ENCODE measurements around the gene PRKCE.

PRKCE gene

GRCh38 chr2:45759310-45759851 lies 107.9 kb downstream of the PRKCE start:
- DNase-seq: no peak

- no peak for DNase-seq
Observed at GRCh38 chr2:45761635-45762034, 110.2 kb downstream of the PRKCE start.

DNA sequence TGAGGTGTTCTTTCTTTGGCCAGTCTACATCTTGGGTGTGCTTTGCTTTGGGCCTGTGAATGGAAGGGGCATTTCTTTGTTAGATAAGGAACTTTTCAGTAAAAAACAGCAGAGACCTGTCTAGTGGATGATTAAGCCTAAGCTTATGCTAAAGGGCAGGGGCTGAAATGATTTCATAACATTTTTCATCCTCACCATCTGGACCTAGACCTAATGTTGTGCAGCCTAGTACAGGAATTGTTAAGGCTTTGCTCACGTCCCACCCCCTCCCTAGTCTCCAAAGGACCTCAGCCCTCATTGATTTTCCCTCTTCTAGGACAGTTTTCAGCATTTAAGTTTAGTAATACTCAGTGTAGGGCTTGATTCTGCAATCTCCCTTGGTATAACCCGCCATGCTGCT lies 111.8 kb downstream of the PRKCE start:
- DNase-seq: no peak

GRCh38 chr2:45763797-45764196 lies 112.3 kb downstream of the PRKCE start:
- DNase-seq: no peak

DNA sequence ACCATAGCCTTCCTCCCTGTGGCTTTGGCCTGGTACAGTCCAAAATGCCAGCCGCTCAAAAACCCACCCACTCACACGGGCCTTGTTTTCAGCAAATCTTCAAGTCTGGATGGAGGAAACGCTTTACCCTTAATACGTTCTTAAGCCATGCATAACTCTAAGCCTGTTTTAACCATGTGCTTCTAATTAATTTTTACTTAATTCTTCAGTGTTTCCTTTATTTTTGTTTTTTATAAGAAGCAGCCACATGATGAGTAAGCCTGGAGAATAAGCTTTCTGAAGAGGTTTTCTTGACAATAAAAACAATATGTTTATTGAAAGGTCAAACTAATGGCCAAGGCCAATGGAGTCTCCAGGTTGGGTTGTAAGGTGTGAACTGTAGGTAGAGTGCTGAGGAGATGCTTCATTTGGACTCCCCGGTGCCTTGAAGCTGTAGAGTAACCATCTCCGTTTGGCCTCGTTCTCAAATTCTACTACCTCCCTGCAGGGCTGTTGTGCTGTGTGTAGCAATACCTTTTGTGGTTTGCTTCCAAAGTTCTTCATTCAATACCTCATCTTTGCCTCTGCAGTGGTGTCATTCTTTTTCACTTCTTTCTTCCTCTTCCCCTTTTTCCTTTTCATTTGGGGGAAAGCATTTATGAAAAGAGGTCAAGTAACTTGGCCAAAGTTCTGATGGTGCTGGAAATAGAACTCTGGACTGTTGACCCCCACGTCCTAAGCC lies 113.7 kb downstream of the PRKCE start:
- DNase-seq: peak; percentile 89

GRCh38 chr2:45765728-45766254 lies 114.3 kb downstream of the PRKCE start:
- DNase-seq: peak; percentile 74

DNA sequence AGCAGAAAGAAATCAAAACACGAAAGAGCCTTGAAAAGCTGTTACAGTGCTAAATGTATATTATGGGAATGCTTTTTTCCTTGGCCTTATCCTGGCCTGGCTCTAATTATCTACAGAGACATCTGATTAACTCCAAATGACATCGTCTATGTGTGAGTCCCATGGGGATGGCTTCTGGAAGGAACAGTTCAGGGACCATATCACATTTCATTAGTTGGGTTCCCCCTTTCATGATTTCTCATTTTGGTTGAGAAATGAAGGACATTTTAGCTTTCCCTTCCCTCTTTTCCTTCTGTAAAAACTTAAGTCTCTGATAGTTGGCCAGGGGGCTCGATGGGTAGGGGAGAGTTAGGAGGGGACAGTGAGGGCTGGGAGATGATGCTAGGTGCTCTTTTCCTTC lies 116.7 kb downstream of the PRKCE start:
- peak; percentile 87 for DNase-seq

- DNase-seq: peak; percentile 57
Observed at GRCh38 chr2:45769056-45769455, 117.6 kb downstream of the PRKCE start.

DNA sequence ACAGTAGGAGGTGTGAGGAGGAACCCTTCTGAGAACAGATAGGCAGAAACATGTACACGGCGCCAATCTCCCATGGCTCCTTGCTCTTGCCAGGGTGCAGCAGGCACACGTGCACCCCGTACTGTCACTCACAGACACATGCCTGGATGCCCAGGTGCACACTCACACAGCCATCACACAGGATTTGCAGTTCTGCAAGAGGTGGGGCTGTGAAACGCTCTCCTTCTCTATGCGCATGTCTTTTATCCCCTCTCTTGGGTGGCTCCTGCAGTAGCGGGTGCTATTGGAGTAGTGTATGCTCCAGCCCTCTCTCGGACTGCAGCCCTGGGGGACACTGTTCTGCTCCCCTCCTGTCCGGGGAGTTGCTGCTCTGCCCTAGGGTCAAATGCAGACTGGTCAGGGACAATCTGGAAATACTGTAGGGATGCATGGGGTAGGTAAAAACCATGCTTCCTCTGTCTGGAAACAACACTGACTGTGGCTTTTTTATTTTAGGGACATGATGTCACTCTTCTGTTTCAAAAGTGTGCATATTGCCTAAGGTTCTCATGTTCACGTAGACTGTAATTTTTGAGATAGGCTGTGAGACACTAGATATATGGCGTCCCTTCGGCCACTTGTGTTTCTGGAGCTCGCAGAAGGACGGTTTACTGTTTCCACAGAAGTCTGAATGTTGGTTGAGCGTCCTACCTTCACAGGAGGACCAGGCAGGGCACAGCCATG lies 118.5 kb downstream of the PRKCE start:
- DNase-seq: peak; percentile 86

GRCh38 chr2:45770811-45771210 lies 119.3 kb downstream of the PRKCE start:
- DNase-seq: peak; percentile 17

- DNase-seq: peak; percentile 73
Observed at GRCh38 chr2:45771261-45771660, 119.8 kb downstream of the PRKCE start.

GRCh38 chr2:45772038-45772437 lies 120.6 kb downstream of the PRKCE start:
- DNase-seq: no peak

- DNase-seq: no peak
Observed at GRCh38 chr2:45773909-45774308, 122.4 kb downstream of the PRKCE start.

DNA sequence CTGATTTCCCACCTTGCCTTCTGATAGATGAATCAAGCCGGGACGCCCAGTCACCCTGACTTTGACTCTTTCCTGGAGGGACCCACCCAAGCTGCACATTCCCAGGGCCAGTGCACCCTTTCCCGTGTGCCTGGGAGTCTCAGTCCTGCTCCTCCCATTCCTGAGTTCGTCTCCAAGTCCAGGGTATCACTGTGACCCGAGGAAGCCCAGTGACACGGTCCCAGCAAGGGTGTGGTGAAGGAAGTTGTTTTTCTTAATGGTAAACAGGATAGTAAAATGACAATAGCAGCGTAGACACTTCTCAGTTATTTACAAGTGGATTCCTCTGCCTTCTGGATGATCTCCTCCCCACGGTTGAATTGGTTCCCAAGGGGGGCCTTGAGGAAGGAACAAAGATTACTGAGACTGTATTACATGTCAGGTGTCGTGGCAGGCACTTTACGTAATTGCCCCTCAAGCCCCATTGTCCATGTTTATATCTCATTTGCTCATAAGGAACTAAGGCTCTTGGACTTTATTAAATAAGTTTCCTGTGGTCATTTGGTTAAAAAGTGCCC lies 123.3 kb downstream of the PRKCE start:
- DNase-seq: no peak

DNA sequence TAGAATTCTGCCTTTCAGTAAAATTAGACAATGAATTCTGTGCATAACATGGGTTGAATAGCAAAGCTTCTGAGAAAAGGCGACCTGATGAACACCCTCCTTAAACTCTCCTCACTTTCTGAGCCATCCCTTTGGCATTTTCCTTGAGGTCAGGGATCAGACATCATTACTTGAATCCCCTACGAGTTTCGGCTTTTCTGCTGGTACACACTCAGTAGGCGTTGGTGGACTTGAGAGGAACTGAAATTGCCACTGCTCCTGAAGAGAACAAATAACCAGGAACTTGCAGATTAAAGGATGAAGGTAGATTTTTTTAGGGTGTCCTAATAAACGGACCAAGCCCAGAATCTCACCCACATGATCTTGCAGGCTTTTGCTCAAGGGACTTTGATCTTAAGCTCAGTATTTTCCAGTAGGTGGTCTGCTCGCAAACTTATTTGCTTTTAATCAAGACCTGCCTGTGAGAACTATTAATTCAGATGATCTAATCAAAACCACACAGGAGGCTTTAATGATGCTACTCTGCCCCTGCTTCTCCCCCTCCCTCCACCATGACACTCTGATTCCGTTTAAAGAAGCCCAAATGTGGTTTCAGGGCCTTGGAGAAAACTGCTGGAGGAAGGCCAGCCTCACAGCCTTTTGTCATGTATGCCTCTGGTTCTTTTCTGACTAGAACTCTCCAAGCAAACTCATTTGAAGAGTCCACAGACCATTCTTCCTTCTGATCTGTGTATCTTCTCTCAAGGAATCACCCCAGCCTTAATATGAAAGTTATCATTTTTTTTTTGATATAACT lies 124.9 kb downstream of the PRKCE start:
- peak; percentile 67 for DNase-seq

GRCh38 chr2:45777996-45778719 lies 126.7 kb downstream of the PRKCE start:
- DNase-seq: no peak

DNA sequence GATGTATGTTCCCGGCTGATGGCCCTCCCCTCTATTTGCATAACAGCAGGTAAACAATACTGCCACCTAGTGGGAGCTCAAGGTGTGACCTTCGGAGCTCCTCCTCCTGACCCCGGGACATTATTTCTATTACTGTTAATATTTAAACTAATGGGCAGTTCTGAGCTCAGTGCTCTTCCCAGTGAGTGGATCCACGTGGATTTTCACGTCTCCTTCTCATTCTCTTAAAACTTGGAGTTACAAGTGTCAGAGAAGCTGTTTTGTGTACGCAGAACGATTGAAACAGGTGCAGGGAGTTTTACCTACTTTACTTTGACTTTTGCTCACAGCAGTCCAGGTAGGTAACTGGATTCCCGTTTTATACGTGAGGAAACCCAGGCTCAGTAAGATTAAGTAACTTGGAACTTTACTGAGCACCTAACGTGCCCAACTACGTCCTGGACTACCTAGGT lies 127.3 kb downstream of the PRKCE start:
- peak; percentile 85 for DNase-seq

DNA sequence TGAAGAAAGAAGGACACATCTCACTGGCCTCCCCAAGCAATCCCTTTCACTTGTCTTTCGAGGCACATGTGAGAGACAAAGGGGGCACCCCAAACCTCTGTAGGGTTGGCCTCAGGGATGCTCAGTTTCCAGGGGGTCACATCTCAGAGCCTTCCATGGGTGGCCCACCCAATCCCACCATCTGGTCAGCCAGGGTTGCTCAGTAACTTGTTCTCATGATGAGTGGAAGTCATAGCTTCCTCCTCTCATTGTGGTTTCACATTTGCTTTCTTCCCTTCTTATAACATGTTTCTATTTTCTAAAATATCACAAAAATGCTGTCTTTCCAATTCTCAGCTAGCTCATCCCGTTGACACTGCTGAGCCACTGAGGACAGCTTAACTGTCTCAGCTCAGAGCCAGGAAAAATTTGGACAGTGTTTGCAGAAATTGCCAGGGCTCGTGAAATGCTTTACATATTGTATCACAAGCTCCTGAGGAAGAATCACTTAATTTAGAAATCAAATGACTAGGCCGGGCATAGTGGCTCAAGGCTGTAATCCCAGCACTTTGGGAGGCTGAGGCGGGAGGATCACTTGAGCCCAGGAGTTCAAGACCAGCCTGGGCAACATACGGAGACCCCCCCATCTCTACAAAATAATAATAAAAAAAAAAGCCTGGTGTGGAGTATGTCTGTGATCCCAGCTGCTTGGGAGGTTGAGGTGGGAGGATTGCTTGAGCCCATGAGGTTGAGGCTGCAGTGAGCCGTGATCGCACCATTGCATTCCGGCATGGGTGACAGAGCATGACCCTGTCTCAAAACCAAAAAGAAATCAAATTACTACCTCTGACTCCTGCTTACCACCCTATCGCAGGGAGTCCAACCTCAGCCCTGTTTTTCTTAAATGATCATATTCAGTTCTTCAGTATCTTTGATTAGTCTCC lies 129.3 kb downstream of the PRKCE start:
- DNase-seq: peak; percentile 60

GRCh38 chr2:45781464-45781811 lies 130.0 kb downstream of the PRKCE start:
- no peak for DNase-seq

GRCh38 chr2:45782436-45782835 lies 131.0 kb downstream of the PRKCE start:
- DNase-seq: no peak

- no peak for DNase-seq
Observed at GRCh38 chr2:45782986-45783385, 131.5 kb downstream of the PRKCE start.

Measured in inflammatory macrophage treated with lipopolysaccharide for 4 hours (primary cell).